Measurements from ENCODE around the gene ZNF649. TPM values are rescaled to one million over a fixed set of nuclear protein-coding genes. Genes with fewer than 3 reads are reported as not detected.
A peak's percentile ranks its signal among the peaks of the same experiment; 100 is the strongest.

Gene ZNF649
- total RNA-seq (10 to 100 TPM; 28.6 to 30.8 TPM), polyA plus RNA-seq (10 to 100 TPM in 1 of 2 donors, 1 to 10 TPM in 1; 3.6 to 10.2 TPM)

- Mint-ChIP-seq H3K4me1 (peaks cover 13 to 35% (median 21%) of the 10 kb centered on the region in 4 donors), H3K36me3 (peaks cover 61 to 63% of the 10 kb centered on the region in 2 donors), H3K27me3 (peaks cover 9 to 16% of the 10 kb centered on the region in 2 donors), H3K27ac (peak within 1 kb of the TSS; percentile 84 to 99 (median 96)), H3K4me3 (peak within 1 kb of the TSS; percentile 97 to 100 (median 99)), H3K9me3 (peaks cover 7 to 92% (median 79%) of the 10 kb centered on the region in 8 donors)
- ChIA-PET POLR2A (ENCODE audit: partially characterized antibody) (interaction anchor here (1.0 to 1.4 kb wide), 2 partner anchors 22 to 144 kb away, joined by 4 read pairs; partner anchors contain the start of gene ZNF432), CTCF (ENCODE audit: partially characterized antibody) (no interaction called here)
- H3K9me3 ChIP-seq (ENCODE audit: control insufficient read depth in 1 of 2, low read length in 2 of 2): peaks cover 3 to 26% of the 10 kb centered on the region in 2 donors
- no peaks in the 10 kb centered on the region for H3K27me3 ChIP-seq (ENCODE audit: insufficient read depth, low read length)
- peak within 1 kb of the TSS; percentile 83 to 92 for H3K4me3 ChIP-seq (ENCODE audit: low read length in 2 of 2)
- H3K27ac ChIP-seq (ENCODE audit: low read depth, low read length): peak within 1 kb of the TSS; percentile 77
- H3K4me1 ChIP-seq (ENCODE audit: insufficient read depth, low read length): peaks cover 9% of the 10 kb centered on the region
- intact Hi-C loops (cut with micrococcal nuclease): loop anchor here (1.0 to 10.0 kb wide), 5 partner anchors 23 to 1430 kb away; partner anchors contain the start of genes ZNF350, ZNF613, ZNF614 and ZNF615
- H3K36me3 ChIP-seq (ENCODE audit: insufficient read depth, low read length): peaks cover 8% of the 10 kb centered on the region
- peak; percentile 72 to 85 (median 79) for DNase-seq
Measured at GRCh38 chr19:51904331-51905165, at the start of gene ZNF649. Gene ZNF649 (minus strand): TSS chr19:51905017. CDS start chr19:51900107, 4,910 bp downstream.

- intact Hi-C loops (cut with micrococcal nuclease): no loop called here
- H3K27me3 ChIP-seq (ENCODE audit: insufficient read depth, low read length): no peaks in the 10 kb centered on the region
- H3K9me3 ChIP-seq (ENCODE audit: control insufficient read depth in 1 of 2, low read length in 2 of 2): peaks cover 30 to 62% of the 10 kb centered on the region in 2 donors
- no peaks in the 10 kb centered on the region for H3K4me1 ChIP-seq (ENCODE audit: insufficient read depth, low read length)
- DNase-seq: no peak
- H3K4me3 ChIP-seq (ENCODE audit: low read length in 2 of 2): no peak overlapping the region
- CTCF ChIA-PET (ENCODE audit: partially characterized antibody): no interaction called here
- H3K27ac Mint-ChIP-seq: no peak overlapping the region
- H3K9me3 Mint-ChIP-seq: peaks cover 0 to 90% (median 84%) of the 10 kb centered on the region in 8 donors
- POLR2A ChIA-PET (ENCODE audit: partially characterized antibody): no interaction called here
- H3K36me3 Mint-ChIP-seq: peaks cover 31 to 51% of the 10 kb centered on the region in 2 donors
- H3K4me3 Mint-ChIP-seq: no peak overlapping the region
- no peak overlapping the region for H3K27ac ChIP-seq (ENCODE audit: low read depth, low read length)
- H3K4me1 Mint-ChIP-seq: no peaks in the 10 kb centered on the region
- H3K27me3 Mint-ChIP-seq: no peaks in the 10 kb centered on the region
- H3K36me3 ChIP-seq (ENCODE audit: insufficient read depth, low read length): peaks cover 6% of the 10 kb centered on the region
Measured at GRCh38 chr19:51948975-51949374, 44.2 kb upstream of the ZNF649 start.

- Histone ChIP-seq H3K27me3 (ENCODE audit: insufficient read depth, low read length) (no peaks in the 10 kb centered on the region), H3K36me3 (ENCODE audit: insufficient read depth, low read length) (peaks cover 30% of the 10 kb centered on the region), H3K9me3 (ENCODE audit: control insufficient read depth in 1 of 2, low read length in 2 of 2) (peaks cover 31 to 77% of the 10 kb centered on the region in 2 donors), H3K27ac (ENCODE audit: low read depth, low read length) (no peak overlapping the region), H3K4me1 (ENCODE audit: insufficient read depth, low read length) (no peaks in the 10 kb centered on the region), H3K4me3 (ENCODE audit: low read length in 2 of 2) (no peak overlapping the region)
- Mint-ChIP-seq H3K4me1 (no peaks in the 10 kb centered on the region), H3K27me3 (no peaks in the 10 kb centered on the region), H3K27ac (no peak overlapping the region), H3K4me3 (no peak overlapping the region), H3K36me3 (peaks cover 50 to 68% of the 10 kb centered on the region in 2 donors), H3K9me3 (peaks cover 0 to 99% (median 96%) of the 10 kb centered on the region in 8 donors)
- ChIA-PET POLR2A (ENCODE audit: partially characterized antibody) (no interaction called here), CTCF (ENCODE audit: partially characterized antibody) (interaction anchor here (1.1 kb wide), 1 partner anchor 9 kb away, joined by 3 read pairs; no protein-coding TSS in a partner anchor)
- intact Hi-C loops (cut with micrococcal nuclease): no loop called here
- no peak for DNase-seq
Measured at GRCh38 chr19:51946602-51947001, 41.8 kb upstream of the ZNF649 start.

GRCh38 chr19:51944798-51945552 is 40.2 kb upstream of the ZNF649 start:
- H3K4me1 Mint-ChIP-seq: no peaks in the 10 kb centered on the region
- Histone ChIP-seq H3K27ac (ENCODE audit: low read depth, low read length) (no peak overlapping the region), H3K4me3 (ENCODE audit: low read length in 2 of 2) (peak overlapping the region; percentile 11 to 29), H3K4me1 (ENCODE audit: insufficient read depth, low read length) (no peaks in the 10 kb centered on the region), H3K9me3 (ENCODE audit: control insufficient read depth in 1 of 2, low read length in 2 of 2) (peaks cover 31 to 83% of the 10 kb centered on the region in 2 donors), H3K36me3 (ENCODE audit: insufficient read depth, low read length) (peaks cover 43% of the 10 kb centered on the region), H3K27me3 (ENCODE audit: insufficient read depth, low read length) (no peaks in the 10 kb centered on the region)
- H3K36me3 Mint-ChIP-seq: peaks cover 61 to 77% of the 10 kb centered on the region in 2 donors
- no peaks in the 10 kb centered on the region for H3K27me3 Mint-ChIP-seq
- intact Hi-C loops (cut with micrococcal nuclease): no loop called here
- ChIA-PET POLR2A (ENCODE audit: partially characterized antibody) (no interaction called here), CTCF (ENCODE audit: partially characterized antibody) (no interaction called here)
- H3K27ac Mint-ChIP-seq: peak overlapping the region in 1 of 7 donors; percentile 22
- H3K9me3 Mint-ChIP-seq: peaks cover 0 to 99% (median 95%) of the 10 kb centered on the region in 8 donors
- H3K4me3 Mint-ChIP-seq: peak overlapping the region in 1 of 8 donors; percentile 6
- DNase-seq: no peak

- intact Hi-C loops (cut with micrococcal nuclease): no loop called here
- Mint-ChIP-seq H3K36me3 (peaks cover 90 to 100% of the 10 kb centered on the region in 2 donors), H3K9me3 (peaks cover 0 to 98% (median 91%) of the 10 kb centered on the region in 8 donors)
Measured at GRCh38 chr19:51938936-51939335, 34.1 kb upstream of the ZNF649 start.

GRCh38 chr19:51931921-51932320 is 27.1 kb upstream of the ZNF649 start:
- ChIA-PET POLR2A (ENCODE audit: partially characterized antibody) (interaction anchor here (0.6 kb wide), 1 partner anchor 32 kb away, joined by 3 read pairs; no protein-coding TSS in a partner anchor), CTCF (ENCODE audit: partially characterized antibody) (interaction anchor here (0.6 kb wide), 1 partner anchor 214 kb away, joined by 3 read pairs; no protein-coding TSS in a partner anchor)
- Mint-ChIP-seq H3K27me3 (no peaks in the 10 kb centered on the region), H3K9me3 (peaks cover 2 to 83% (median 60%) of the 10 kb centered on the region in 8 donors), H3K4me1 (peaks cover 13 to 34% (median 18%) of the 10 kb centered on the region in 4 donors), H3K27ac (no peak overlapping the region), H3K4me3 (peak overlapping the region in 1 of 8 donors; percentile 53), H3K36me3 (peaks cover 85 to 86% of the 10 kb centered on the region in 2 donors)
- Histone ChIP-seq H3K9me3 (ENCODE audit: control insufficient read depth in 1 of 2, low read length in 2 of 2) (peaks cover 6 to 26% of the 10 kb centered on the region in 2 donors), H3K4me1 (ENCODE audit: insufficient read depth, low read length) (peaks cover 11% of the 10 kb centered on the region), H3K4me3 (ENCODE audit: low read length in 2 of 2) (no peak overlapping the region), H3K36me3 (ENCODE audit: insufficient read depth, low read length) (peaks cover 45% of the 10 kb centered on the region), H3K27me3 (ENCODE audit: insufficient read depth, low read length) (no peaks in the 10 kb centered on the region), H3K27ac (ENCODE audit: low read depth, low read length) (no peak overlapping the region)
- no peak for DNase-seq
- intact Hi-C loops (cut with micrococcal nuclease): no loop called here

More at GRCh38 chr19:51938936-51939335, 34.1 kb upstream of the ZNF649 start:
- peaks cover 6 to 59% of the 10 kb centered on the region in 2 donors for H3K9me3 ChIP-seq (ENCODE audit: control insufficient read depth in 1 of 2, low read length in 2 of 2)
- CTCF ChIA-PET (ENCODE audit: partially characterized antibody): no interaction called here
- Mint-ChIP-seq H3K4me1 (peaks cover 0 to 4% (median under 1%) of the 10 kb centered on the region in 4 donors), H3K4me3 (no peak overlapping the region), H3K27me3 (no peaks in the 10 kb centered on the region), H3K27ac (no peak overlapping the region)
- H3K4me3 ChIP-seq (ENCODE audit: low read length in 2 of 2): no peak overlapping the region
- H3K4me1 ChIP-seq (ENCODE audit: insufficient read depth, low read length): no peaks in the 10 kb centered on the region
- no peaks in the 10 kb centered on the region for H3K27me3 ChIP-seq (ENCODE audit: insufficient read depth, low read length)
- POLR2A ChIA-PET (ENCODE audit: partially characterized antibody): no interaction called here
- no peak for DNase-seq
- peaks cover 70% of the 10 kb centered on the region for H3K36me3 ChIP-seq (ENCODE audit: insufficient read depth, low read length)
- no peak overlapping the region for H3K27ac ChIP-seq (ENCODE audit: low read depth, low read length)

Data from CD4-positive, alpha-beta memory T cell (primary cell).